Activated naive CD4-positive, alpha-beta T cell treated with anti-CD3 and anti-CD28 coated beads for 36 hours (primary cell): ENCODE measurements around the gene GLCE. TPM values are rescaled to one million over a fixed set of nuclear protein-coding genes. Genes with fewer than 3 reads are reported as not detected.

Experiments used
- CTCF ChIA-PET: fragments of 350-600 bp; sonication (Branson Sonifier 250); formaldehyde crosslinking; loops from one replicate; lab custom pipeline; 2021; ENCODE audit warnings: antibody characterized with exemption; lab: Charles Lee
- DNase-seq: peaks from one replicate; pipeline ENCODE4 v3.0.0-alpha.2; 2020
- H3K27ac Mint-ChIP-seq: one replicate; pipeline ENCODE4 v1.8.0; 2021; ENCODE audit warnings: mild to moderate bottlenecking, mixed read lengths
- H3K27me3 Mint-ChIP-seq: one replicate; pipeline ENCODE4 v1.8.0; 2021; ENCODE audit warnings: low read depth, mixed read lengths
- H3K36me3 Mint-ChIP-seq: one replicate; pipeline ENCODE4 v1.8.0; 2021; ENCODE audit warnings: low read depth, mixed read lengths
- H3K4me1 Mint-ChIP-seq: one replicate; pipeline ENCODE4 v1.8.0; 2021; ENCODE audit warnings: low read depth, mixed read lengths
- H3K4me3 Mint-ChIP-seq: one replicate; pipeline ENCODE4 v1.8.0; 2021; ENCODE audit warnings: mild to moderate bottlenecking, moderate library complexity, mixed read lengths
- H3K9me3 Mint-ChIP-seq: one replicate; pipeline ENCODE4 v1.8.0; 2021; ENCODE audit warnings: mixed read lengths
- intact Hi-C: fragments of 100-400 bp; cut with micrococcal nuclease; formaldehyde crosslinking; loops from one replicate; pipeline ENCODE4 v1.15.1; 2023
- total RNA-seq, 2 experiments: library from RNA; stranded (reverse); gene quantifications; one replicate each; pipeline ENCODE4 v1.2.3, GENCODE V29; 2021

The GLCE gene
- total RNA-seq, 2 experiments from 2014 or later: 2.5 to 2.6 TPM

GRCh38 chr15:69313432-69314000, 153.1 kb downstream of the GLCE start:
- Mint-ChIP-seq H3K27ac (no peak overlapping the region), H3K4me3 (no peak overlapping the region), H3K9me3 (no peaks in the 10 kb centered on the region), H3K4me1 (no peaks in the 10 kb centered on the region), H3K27me3 (peaks cover 20% of the 10 kb centered on the region), H3K36me3 (no peaks in the 10 kb centered on the region)
- intact Hi-C loops: no loop called here
- CTCF ChIA-PET: interaction anchor here (1.2 kb wide), 1 partner anchor 81 kb away, joined by 3 read pairs; no protein-coding TSS in a partner anchor
- no peak for DNase-seq

GRCh38 chr15:69314131-69314530, 153.7 kb downstream of the GLCE start:
- intact Hi-C loops: no loop called here
- Mint-ChIP-seq H3K36me3 (no peaks in the 10 kb centered on the region), H3K4me1 (no peaks in the 10 kb centered on the region), H3K9me3 (no peaks in the 10 kb centered on the region), H3K4me3 (no peak overlapping the region), H3K27me3 (peaks cover 15% of the 10 kb centered on the region), H3K27ac (no peak overlapping the region)
- CTCF ChIA-PET: no interaction called here
- no peak for DNase-seq

GRCh38 chr15:69314736-69315135, 154.3 kb downstream of the GLCE start:
- DNase-seq: no peak
- CTCF ChIA-PET: no interaction called here
- Mint-ChIP-seq H3K36me3 (no peaks in the 10 kb centered on the region), H3K27me3 (peaks cover 11% of the 10 kb centered on the region), H3K27ac (no peak overlapping the region), H3K9me3 (no peaks in the 10 kb centered on the region), H3K4me3 (no peak overlapping the region), H3K4me1 (peaks cover 3% of the 10 kb centered on the region)
- intact Hi-C loops: no loop called here

- Mint-ChIP-seq H3K36me3 (no peaks in the 10 kb centered on the region), H3K9me3 (no peaks in the 10 kb centered on the region), H3K4me1 (peaks cover 8% of the 10 kb centered on the region), H3K27me3 (peaks cover 10% of the 10 kb centered on the region), H3K27ac (no peak overlapping the region), H3K4me3 (no peak overlapping the region)
- intact Hi-C loops: no loop called here
- CTCF ChIA-PET: interaction anchor here (0.6 kb wide), 1 partner anchor 24 kb away, joined by 3 read pairs; no protein-coding TSS in a partner anchor
- DNase-seq: no peak
These were observed 155.1 kb downstream of the GLCE start for GRCh38 chr15:69315402-69316110.

- Mint-ChIP-seq H3K4me3 (no peak overlapping the region), H3K9me3 (no peaks in the 10 kb centered on the region), H3K36me3 (no peaks in the 10 kb centered on the region), H3K27ac (no peak overlapping the region), H3K4me1 (peaks cover 15% of the 10 kb centered on the region), H3K27me3 (peaks cover 10% of the 10 kb centered on the region)
- no peak for DNase-seq
- CTCF ChIA-PET: no interaction called here
- intact Hi-C loops: no loop called here
These were observed 155.9 kb downstream of the GLCE start for GRCh38 chr15:69316291-69316690.

- Mint-ChIP-seq H3K36me3 (no peaks in the 10 kb centered on the region), H3K27me3 (peaks cover 11% of the 10 kb centered on the region), H3K27ac (no peak overlapping the region), H3K4me3 (no peak overlapping the region), H3K9me3 (no peaks in the 10 kb centered on the region), H3K4me1 (peaks cover 20% of the 10 kb centered on the region)
- CTCF ChIA-PET: interaction anchor here (1.5 kb wide), 1 partner anchor 78 kb away, joined by 6 read pairs; no protein-coding TSS in a partner anchor
- intact Hi-C loops: no loop called here
- no peak for DNase-seq
These were observed 157.0 kb downstream of the GLCE start for GRCh38 chr15:69317392-69317841.

- H3K36me3 Mint-ChIP-seq: no peaks in the 10 kb centered on the region
- CTCF ChIA-PET: interaction anchor here (1.5 kb wide), 1 partner anchor 77 kb away, joined by 6 read pairs; no protein-coding TSS in a partner anchor
- H3K4me1 Mint-ChIP-seq: peaks cover 20% of the 10 kb centered on the region
- H3K27me3 Mint-ChIP-seq: peaks cover 11% of the 10 kb centered on the region
- DNase-seq: no peak
- no peak overlapping the region for H3K27ac Mint-ChIP-seq
- no peak overlapping the region for H3K4me3 Mint-ChIP-seq
- H3K9me3 Mint-ChIP-seq: no peaks in the 10 kb centered on the region
- intact Hi-C loops: no loop called here
These were observed 157.6 kb downstream of the GLCE start for GRCh38 chr15:69318033-69318432.

- Mint-ChIP-seq H3K36me3 (no peaks in the 10 kb centered on the region), H3K4me3 (no peak overlapping the region), H3K9me3 (no peaks in the 10 kb centered on the region), H3K27ac (no peak overlapping the region), H3K27me3 (peaks cover 11% of the 10 kb centered on the region), H3K4me1 (peaks cover 20% of the 10 kb centered on the region)
- intact Hi-C loops: loop anchor here (2.0 to 5.0 kb wide), 2 partner anchors 93 to 501 kb away; partner anchors contain the start of gene KIF23
- DNase-seq: no peak
- CTCF ChIA-PET: no interaction called here
These were observed 159.2 kb downstream of the GLCE start for GRCh38 chr15:69319384-69320375.

- H3K4me1 Mint-ChIP-seq: peaks cover 20% of the 10 kb centered on the region
- DNase-seq: peak; percentile 27
- CTCF ChIA-PET: no interaction called here
- H3K36me3 Mint-ChIP-seq: no peaks in the 10 kb centered on the region
- H3K4me3 Mint-ChIP-seq: no peak overlapping the region
- intact Hi-C loops: loop anchor here (1.0 to 5.0 kb wide), 5 partner anchors 91 to 502 kb away; partner anchors contain the start of genes GLCE and KIF23
- no peaks in the 10 kb centered on the region for H3K9me3 Mint-ChIP-seq
- H3K27ac Mint-ChIP-seq: peak overlapping the region; percentile 63
- H3K27me3 Mint-ChIP-seq: peaks cover 15% of the 10 kb centered on the region
These were observed 160.6 kb downstream of the GLCE start for GRCh38 chr15:69320977-69321554.
